Stimulated activated CD4-positive, alpha-beta T cell treated with anti-CD3 and anti-CD28 coated beads, Interleukin-12 subunit alpha, Interleukin-12 subunit beta, amount 100 ng/mL, for 24 hours (primary cell): ENCODE results near the gene KBTBD13.
"Not testable (repeated sequence)": the region's sequence is repeated elsewhere in the genome, so short reads cannot be mapped to it uniquely, and the experiment has no call there.

Experiments used
- DNase-seq, 2 experiments: peaks; one replicate each; pipeline ENCODE4 v3.0.0-alpha.2; 2020; ENCODE audit warnings: low read depth in 2 of 2

Gene KBTBD13

DNA sequence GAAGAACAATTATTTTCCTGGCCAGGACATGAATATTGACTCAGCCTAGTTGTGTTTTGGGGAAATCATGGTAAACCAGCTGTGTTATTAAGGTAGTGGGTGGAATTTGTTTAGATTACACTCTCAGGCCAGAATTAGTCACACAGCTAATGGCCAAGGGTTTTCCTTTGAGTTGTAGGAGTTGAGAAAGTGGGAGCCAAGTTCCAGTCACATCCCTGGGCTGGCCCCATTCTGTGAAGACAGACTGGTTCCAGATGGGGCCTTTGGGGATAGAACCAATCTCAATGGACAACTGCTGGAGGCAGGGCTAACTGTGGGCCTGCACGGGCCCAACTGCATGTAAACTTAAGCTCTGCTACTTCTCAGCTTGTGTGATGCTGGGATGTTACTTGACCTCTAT is 7.4 kb upstream of the KBTBD13 start:
- no peak for DNase-seq

DNA sequence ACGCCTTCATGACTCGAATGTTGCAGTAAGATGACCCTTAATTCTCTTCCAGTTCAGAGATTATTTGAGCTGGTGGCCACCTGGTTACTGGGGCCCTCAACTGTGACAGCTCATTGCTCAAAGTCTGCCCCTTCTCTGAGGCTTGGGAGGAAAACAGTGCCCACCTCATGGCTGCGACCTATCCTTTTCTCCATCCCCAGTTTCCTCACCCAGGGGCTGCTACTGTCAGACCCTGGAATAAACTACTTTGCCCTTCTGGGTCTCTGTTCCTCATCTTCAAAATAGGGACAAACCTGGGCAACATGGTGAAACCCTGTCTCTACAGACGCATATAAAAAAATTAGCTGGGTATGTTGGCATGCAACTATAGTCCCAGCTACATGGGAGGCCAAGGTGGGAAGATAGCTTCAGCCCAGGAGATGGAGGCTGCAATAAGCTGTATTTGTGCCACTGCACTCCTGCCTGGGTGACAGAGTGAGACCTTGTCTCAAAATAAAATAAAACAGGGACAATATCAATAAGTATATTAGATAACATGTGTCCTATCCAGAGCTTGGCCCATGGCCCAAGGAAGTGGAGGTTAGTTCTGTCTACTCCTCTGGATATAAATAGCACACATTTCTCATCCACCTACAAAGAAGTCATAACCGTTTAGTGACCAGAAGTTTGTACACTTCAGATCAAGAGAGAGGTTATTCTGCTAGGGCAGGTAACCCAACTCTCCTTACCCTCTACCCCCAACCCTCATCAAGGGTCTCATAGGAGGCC is 6.6 kb upstream of the KBTBD13 start:
- DNase-seq: no peak

DNA sequence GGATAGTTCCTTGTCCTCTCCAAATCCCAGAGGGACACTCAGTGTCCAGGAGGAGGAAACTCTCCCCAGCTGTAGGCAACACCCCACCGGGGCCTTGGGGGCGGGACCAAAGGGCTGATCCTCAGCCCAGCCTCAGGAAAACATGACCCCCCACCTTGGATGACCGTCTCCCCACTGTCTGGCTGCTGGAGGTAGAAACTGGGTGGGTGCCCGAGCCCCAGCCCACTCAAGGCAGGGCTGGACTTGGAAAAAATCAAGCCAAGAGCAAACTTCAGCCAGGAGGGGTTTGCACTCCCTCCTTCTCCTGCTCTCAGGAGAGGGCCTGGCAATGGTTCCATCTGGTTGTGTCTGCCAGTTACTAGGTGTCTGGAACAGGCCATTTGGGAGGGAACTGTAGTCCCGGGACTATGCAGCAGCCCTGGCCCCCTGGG is 5.2 kb upstream of the KBTBD13 start:
- DNase-seq: no peak

DNA sequence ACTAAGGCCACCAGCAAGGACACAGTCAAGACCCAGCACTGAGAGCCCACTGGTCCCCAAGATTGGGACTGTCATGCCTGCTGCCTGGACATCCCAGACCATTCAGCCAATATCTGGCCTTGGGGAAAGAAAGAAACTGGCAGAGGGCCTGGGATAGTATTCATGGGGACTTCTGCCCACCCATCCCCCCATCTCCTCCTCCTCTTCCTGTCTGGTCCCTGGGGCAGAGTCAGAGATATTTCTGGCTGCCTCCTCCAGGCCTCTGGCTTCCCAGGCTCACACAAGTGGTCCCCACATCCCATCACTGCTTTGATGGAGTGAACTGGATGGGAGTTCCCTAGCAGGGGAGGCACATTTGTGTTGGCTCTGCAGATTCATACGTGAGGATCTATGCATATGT is 4.5 kb upstream of the KBTBD13 start:
- DNase-seq: no peak

DNA sequence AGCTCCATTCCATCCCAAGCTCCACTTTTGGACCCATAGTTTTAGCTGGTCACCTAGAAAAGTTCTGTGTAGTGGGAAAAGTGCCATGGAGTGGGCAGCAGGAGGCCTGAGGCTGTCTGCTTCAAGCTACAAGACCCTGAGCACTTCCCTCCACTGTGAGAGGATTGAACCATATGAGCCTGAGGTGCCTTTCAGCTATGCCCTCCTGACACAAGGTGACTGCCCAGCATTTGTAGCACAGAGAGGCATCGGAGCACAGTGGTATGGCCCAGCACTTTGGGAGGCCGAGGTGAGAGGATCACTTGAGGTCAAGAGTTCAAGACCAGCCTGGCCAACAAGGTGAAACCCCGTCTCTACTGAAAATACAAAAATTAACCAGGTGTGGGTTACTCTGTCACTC is 3.9 kb upstream of the KBTBD13 start:
- no peak for DNase-seq

DNA sequence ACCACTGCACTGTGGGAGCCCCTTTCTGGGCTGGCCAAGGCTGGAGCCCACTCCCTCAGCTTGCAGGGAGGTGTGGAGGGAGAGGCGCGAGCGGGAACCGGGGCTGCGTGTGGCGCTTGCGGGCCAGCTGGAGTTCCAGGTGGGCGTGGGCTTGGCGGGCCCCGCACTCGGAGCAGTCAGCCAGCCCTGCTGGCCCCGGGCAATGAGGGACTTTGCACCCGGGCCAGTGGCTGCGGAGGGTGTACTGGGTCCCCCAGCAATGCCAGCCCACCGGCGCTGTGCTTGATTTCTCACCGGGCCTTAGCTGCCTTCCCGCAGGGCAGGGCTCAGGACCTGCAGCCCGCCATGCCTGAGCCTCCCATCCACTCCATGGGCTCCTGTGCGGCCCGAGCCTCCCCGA is 1.6 kb upstream of the KBTBD13 start:
- not testable (repeated sequence) for DNase-seq

DNA sequence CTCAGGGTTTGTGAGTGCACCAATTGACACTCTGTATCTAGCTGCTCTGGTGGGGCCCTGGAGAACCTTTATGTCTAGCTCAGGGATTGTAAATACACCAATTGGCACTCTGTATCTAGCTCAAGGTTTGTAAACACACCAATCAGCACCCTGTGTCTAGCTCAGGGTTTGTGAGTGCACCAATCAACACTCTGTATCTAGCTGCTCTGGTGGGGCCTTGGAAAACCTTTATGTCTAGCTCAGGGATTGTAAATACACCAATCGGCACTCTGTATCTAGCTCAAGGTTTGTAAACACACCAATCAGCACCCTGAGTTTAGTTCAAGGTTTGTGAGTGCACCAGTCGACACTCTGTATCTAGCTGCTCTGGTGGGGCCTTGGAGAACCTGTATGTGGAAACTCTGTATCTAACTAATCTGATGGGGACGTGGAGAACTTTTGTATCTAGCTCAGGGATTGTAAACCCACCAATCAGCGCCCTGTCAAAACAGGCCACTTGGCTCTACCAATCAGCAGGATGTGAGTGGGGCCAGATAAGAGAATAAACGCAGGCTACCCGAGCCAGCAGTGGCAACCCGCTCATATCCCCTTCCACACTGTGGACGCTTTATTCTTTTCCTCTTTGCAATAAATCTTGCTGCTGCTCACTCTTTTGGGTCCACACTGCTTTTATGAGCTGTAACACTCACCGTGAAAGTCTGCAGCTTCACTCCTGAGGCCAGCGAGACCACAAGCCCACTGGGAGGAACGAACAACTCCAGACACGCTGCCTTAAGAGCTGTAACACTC is 745 bp upstream of the KBTBD13 start:
- DNase-seq: not testable (repeated sequence)

DNA sequence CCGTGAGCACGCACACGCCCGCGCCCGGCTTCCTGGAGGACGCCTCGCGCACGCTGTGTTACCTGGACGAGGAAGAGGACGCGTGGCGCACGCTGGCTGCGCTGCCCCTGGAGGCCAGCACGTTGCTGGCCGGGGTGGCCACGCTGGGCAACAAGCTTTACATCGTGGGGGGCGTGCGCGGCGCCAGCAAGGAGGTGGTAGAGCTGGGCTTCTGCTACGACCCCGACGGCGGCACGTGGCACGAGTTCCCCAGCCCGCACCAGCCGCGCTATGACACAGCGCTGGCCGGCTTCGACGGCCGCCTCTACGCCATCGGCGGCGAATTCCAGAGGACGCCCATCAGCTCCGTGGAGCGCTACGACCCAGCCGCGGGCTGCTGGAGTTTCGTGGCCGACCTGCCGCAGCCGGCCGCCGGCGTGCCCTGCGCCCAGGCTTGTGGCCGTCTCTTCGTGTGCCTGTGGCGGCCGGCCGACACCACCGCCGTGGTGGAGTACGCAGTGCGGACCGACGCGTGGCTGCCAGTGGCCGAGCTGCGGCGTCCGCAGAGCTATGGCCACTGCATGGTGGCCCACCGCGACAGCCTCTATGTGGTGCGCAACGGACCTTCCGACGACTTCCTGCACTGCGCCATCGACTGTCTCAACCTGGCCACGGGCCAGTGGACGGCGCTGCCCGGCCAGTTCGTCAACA is 890 bp downstream of the KBTBD13 start:
- no peak for DNase-seq

DNA sequence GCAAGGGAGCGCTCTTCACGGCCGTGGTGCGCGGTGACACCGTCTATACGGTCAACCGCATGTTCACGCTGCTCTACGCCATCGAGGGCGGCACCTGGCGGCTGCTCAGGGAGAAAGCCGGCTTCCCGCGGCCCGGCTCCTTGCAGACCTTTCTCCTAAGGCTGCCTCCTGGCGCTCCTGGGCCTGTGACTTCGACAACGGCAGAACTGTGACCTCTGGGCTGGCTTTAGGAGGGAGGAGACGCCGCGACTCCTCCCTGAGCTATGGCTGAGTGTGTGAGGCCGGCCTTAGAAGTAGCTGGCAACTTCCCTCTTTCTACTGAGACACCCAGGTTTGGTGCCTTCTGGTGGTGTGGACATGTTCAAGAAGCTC is 1.4 kb downstream of the KBTBD13 start:
- DNase-seq: peak; percentile 23 to 44

DNA sequence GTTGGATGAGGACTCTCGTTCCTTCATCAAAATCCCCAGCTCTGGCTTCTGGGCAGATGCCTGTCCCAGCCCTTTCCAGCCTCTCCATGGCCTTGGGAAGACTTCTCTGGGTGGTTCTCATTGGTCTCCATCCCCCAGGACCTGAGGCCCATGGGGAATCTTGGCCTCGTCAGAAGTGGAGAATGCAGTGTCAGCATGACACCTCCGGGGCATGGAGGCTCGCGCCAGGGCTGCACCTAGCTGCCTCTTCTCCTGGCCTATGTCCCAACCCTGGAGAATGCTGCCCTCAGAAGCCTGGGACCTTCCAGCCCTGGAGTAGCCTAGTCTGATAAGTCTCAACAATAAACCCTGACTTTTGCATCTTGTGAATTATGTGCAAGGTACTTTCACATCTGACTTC is 3.0 kb downstream of the KBTBD13 start:
- DNase-seq: no peak

DNA sequence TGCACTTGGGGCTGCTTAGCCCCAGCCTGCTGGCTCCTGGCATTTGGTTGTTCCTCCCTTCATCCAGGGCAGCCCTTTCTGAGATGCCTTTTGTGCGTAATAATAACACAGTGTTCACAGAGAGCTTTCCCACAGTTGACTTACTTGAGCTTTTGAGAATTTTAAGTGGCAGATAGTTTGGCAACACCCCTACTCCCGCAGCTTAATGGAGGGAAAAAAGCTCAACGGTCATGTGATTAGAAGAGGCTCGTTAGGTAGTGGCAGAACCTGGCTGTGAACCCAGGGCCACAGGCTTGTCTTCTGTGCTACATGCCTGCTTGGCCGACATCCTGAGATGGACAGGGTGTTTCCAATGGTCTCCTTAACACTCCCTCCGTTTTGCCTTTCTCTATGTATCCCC is 4.7 kb downstream of the KBTBD13 start:
- no peak for DNase-seq

DNA sequence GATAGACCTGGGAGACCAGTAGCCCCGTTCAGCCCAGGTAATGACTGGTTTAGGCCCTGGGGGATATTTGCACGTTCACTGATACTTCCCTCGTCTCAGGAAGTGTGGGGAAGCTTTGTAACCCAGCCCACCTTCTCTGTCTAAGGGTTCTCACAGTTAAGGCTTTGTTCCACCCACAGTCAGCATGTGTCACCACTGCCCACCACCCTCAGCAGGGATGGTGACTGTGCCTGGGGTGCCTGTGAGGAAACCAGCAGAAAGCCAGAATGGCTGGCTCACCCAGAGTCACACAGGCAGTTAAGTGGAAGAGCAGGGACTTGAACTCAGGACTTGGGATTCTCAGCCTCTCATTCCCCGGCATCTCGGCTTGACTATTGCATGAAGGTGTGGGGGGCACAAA is 5.2 kb downstream of the KBTBD13 start:
- DNase-seq: no peak

DNA sequence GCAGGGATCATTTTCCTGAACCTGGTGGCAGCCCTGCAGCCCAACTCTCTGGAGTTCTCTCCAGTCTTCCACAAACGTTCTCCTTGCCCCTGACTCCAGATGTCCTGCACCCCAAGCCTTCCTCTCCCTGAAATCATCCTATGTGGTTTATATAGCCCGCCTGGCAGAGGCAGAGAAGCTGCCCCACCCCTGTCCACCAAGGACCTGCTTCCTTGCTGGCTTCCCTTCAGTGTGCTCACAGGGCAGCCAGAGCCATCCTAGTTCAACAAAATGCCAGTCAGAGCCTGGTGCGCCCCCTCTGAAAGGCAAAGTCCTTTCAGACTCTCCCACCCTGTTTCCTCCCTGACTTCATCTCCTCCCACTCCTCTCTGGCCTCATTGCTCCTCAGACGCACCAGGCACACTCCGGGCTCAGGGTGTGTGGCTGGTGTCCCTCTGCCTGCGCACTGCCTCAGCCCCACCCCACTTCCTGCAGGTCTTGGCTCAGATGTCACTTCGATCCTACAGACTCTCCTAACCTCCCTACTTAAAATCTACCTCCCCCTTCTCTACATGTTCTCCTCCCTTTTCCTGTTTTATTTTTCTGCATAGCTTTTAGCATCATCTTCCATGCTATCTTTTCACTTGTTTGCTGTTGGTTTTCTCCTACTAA is 5.9 kb downstream of the KBTBD13 start:
- DNase-seq: no peak

DNA sequence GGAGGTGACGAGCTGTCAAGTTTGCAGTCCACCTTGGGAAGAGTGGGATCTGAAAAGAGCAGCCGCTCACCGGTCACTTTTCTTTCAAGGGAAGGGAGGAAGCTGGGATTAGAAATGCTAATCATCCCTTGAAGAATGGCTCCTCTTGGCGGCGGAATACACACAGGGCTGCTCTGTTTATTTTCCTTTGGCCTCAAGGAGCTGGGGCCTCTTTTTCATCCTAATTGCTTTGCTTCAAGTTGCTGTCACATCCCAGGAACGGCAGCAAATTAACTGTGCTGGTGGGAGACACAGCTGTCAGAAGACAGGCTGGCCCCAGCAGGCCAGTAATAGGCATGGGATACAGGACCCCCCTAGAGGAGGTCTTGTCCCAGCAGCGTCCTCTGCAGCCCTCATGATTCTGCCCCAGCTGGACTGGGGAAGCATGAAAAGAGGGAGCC is 6.7 kb downstream of the KBTBD13 start:
- DNase-seq: no peak

DNA sequence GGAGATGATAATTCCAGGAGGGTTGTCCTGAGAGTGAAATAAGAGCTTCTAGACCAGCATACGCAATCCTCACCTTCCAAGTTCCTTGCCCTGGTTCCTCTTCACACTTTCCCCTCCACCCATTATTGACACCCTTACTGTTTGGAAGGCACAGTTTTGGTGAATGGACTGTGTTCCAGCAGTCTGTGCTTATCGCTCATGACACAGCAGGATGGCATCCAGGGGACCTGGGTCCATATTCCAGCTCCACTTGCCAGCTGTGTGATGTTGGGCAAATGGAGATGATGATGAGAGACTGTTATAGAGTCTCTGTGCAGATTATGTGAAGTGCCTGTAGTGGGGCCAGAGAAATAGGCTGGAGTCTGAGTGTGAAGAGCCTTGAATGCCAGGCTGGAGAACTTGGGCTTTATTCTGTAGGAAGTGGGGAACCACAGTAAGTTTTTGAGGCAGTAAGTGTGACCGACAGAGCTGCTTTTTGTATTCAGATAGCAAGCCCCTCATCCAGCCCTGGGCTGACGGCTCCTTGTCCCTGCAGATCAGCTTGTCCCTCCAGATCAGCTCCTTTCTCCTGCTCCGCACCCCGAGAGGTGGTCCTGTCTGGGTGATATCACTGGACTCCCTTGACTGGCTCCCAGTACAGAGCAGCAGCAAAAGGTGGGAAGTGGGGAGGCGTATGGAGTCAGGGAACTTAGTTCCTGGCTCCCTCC is 8.1 kb downstream of the KBTBD13 start:
- DNase-seq: no peak

DNA sequence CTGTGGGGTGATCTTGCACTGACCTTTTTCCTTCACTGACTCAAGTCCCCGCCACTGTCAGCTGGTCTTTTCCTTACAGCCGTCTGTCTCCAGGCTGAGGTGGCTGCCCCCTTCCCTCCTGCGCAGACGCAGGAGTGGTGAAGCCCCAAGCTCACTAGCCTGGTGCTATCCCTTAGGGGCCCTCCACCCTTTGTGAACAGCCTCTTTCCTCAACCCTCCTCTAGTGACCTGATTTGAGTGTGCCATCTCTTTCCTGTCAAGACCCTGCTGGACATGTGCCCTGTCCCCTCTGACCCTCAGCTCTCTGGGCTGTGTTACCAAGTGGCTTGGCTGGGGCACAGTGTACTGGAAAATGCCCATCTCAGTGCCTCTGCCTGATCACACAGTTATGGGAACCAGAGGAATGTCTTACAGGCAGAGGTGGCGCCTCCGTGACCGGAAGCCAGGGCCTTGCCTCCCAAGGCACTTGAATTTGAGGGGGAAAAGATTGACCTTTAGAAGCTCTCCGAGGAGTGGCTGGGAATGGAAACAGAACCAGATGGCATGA is 8.7 kb downstream of the KBTBD13 start:
- DNase-seq: no peak

DNA sequence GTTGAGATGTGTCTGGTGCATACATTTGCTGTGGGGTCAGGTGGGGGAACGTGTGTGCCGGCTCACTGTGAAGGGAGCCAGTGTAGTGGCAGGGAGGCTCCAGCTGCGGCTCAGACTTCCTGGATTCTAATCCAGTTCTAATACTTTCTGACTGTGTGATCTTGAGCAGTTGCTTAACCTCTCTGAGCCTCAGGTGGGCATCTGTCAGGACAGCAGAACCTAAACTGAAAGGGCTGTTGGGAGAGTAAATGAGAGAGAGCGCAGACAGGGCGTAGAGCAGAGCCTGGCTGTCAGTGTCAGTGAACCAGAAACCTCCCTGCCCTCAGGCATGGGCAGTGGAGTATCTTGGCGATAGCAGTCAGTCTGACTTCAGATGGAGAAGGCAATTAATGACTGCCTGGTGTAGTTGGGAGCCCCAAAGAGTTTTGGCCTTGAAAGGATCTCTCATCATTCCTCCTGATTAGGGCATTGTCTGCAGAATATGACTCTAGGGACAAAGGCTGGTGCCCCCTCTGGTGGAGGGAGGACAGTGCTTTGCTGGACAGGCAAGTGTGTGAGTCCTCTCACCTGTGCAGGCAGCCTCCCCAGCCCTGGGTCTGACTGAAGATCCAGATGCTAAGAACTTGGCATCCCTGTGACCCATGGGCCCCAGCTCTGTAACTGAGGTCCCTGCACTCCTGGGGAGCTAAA is 9.6 kb downstream of the KBTBD13 start:
- DNase-seq: no peak

DNA sequence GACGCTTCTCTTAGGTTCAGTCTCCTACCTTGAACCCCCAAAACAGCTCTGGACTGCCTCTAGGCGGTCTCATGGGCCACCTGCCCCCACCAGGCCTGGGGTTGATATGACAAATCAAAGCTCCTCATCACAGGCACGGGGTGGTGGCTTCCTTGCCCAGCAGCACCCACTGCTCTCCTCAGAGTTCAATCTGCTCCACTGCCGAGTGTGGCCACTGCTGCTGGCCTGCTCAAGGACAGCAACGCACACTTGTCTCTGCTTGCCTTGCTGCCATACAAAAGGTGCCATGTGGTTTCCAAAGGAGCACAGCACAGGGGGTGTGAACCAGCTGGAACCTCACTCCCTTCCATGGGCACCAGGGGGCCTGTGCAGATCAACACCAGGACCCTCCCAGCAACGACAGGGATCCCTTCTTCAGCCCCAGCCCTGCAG is 10.2 kb downstream of the KBTBD13 start:
- no peak for DNase-seq

DNA sequence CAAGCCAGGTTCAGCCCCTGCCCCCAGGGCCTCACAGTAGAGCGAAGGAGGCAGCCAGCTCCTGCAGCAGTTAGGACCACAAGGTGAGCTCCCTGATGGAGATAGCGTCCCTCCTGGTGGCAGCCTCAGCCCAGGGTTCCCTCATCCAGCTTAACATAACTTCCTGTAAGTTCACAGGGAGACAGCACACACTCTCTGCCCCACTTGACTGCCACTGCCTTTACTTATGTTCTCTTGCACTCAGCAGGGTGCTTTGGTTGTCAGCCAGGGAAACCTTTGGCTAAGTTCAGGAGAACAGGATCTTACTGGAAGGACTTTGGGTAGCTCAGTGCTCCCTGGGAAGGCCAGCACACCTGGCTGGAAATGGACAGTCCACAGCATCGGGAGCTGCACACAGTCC is 10.9 kb downstream of the KBTBD13 start:
- DNase-seq: no peak

DNA sequence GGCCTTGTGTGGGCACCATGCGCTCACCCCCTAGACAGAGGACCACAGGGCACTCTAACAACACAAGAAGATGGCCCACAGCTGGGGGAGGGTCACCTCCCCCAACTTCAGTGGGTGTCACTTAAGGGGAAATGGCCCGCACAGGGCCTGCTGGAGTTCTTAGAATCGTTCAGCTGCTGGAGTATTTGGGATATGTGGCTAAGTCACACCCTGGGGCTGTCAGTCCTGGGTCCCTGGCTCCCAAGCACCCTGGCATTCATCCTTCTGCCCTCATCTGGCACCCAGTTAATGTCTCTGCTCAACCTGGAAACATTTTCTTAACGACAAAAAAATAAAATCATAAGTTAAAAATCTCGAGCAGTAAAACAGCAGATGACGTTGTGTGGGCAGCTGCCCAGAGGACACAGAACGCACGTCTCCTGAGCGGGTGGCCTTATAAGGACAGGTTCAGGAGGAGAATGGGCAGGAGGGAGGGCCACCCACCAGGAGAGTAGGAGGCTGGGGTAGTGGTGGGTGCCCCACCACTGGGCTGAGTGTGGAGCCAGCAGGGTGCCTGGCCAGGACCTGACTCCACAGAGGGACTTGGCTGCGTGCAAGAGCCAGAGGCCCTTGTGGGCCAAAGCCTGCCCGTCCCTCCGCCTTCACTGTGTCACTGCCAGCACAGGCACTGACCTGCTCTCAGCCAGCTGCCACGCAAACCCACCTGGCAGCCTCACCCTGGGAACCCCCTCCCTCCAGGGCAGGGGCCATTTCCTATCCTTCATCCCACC is 11.5 kb downstream of the KBTBD13 start:
- no peak for DNase-seq
